KOPT-K1 (cell line): ENCODE measurements around the gene DGKH.
"Not testable (repeated sequence)": the region's sequence is repeated elsewhere in the genome, so short reads cannot be mapped to it uniquely, and the experiment has no call there.

Experiments used
- H3K27ac ChIP-seq: fragments of 200-600 bp; sonication (generic); 2 replicates; pipeline ENCODE4 v1.5.1; 2016; ENCODE audit warnings: antibody characterized with exemption, mild to moderate bottlenecking, low read depth, low read length; ENCODE audit not compliant: poor library complexity, severe bottlenecking
- H3K36me3 ChIP-seq: fragments of 200-600 bp; sonication (generic); 2 replicates; pipeline ENCODE4 v1.5.1; 2017; ENCODE audit warnings: antibody characterized with exemption, mild to moderate bottlenecking, low read length, moderate library complexity; ENCODE audit not compliant: insufficient read depth
- H3K9me3 ChIP-seq: fragments of 200-600 bp; sonication (generic); 2 replicates; pipeline ENCODE4 v1.5.1; 2017; ENCODE audit warnings: antibody characterized with exemption, low read length, mild to moderate bottlenecking; ENCODE audit not compliant: insufficient read depth, poor library complexity, severe bottlenecking

DGKH gene

GRCh38 chr13:42054798-42055499 lies 6.5 kb downstream of the DGKH start:
- Histone ChIP-seq H3K36me3 (no peaks in the 10 kb centered on the region), H3K27ac (no peak overlapping the region), H3K9me3 (no peaks in the 10 kb centered on the region)

GRCh38 chr13:42055500-42056085 lies 7.1 kb downstream of the DGKH start:
- no peaks in the 10 kb centered on the region for H3K36me3 ChIP-seq
- H3K27ac ChIP-seq: no peak overlapping the region
- H3K9me3 ChIP-seq: no peaks in the 10 kb centered on the region

- H3K27ac ChIP-seq: no peak overlapping the region
- H3K36me3 ChIP-seq: no peaks in the 10 kb centered on the region
- H3K9me3 ChIP-seq: no peaks in the 10 kb centered on the region
These were observed 7.7 kb downstream of the DGKH start for GRCh38 chr13:42056146-42056545.

GRCh38 chr13:42056583-42056982 lies 8.1 kb downstream of the DGKH start:
- Histone ChIP-seq H3K9me3 (no peaks in the 10 kb centered on the region), H3K36me3 (no peaks in the 10 kb centered on the region), H3K27ac (no peak overlapping the region)

- H3K36me3 ChIP-seq: no peaks in the 10 kb centered on the region
- no peaks in the 10 kb centered on the region for H3K9me3 ChIP-seq
- H3K27ac ChIP-seq: no peak overlapping the region
These were observed 9.6 kb downstream of the DGKH start for GRCh38 chr13:42057918-42058530.

DNA sequence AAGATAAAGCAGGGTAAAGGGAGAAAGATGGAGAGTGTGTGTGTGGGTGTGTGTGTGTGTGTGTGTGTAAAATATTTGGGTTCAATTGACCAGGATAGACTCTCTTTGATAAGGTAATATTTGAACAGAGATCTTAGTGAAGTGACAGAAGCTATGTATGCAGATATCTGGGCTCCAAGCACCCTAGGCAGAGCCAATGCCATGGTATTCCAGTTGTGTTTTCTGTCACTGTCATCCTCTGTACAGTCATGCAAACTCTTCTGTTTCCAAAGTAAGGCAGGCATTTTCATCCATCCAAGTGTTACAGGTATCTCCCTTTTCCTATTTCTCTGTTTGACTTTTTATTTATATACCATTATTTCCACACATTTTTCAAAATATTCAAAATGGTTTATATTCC lies 13.5 kb downstream of the DGKH start:
- H3K36me3 ChIP-seq: no peaks in the 10 kb centered on the region

DNA sequence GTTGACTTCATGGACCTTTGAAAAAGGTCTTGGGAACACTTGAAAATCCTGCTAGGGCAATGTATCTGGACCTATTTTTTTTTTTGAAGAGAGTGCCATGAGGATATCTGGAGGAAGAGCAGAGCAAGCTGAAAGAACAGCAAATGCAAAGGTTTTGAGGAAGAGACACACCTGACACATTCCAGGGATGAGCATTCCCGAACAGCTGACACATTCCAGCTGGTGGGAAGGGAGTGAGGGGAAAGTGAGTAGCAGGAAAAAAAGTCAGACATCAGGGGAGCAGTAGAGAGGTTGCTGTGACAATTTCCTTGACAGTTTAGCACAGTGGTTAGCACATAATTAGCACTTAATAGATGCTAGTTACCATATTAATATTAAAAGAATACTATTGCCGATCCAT lies 14.7 kb downstream of the DGKH start:
- H3K9me3 ChIP-seq: no peaks in the 10 kb centered on the region
- H3K27ac ChIP-seq: no peak overlapping the region
- H3K36me3 ChIP-seq: no peaks in the 10 kb centered on the region

More for the DNA sequence above, 13.5 kb downstream of the DGKH start:
- no peak overlapping the region for H3K27ac ChIP-seq
- H3K9me3 ChIP-seq: no peaks in the 10 kb centered on the region

GRCh38 chr13:42064259-42064658 lies 15.8 kb downstream of the DGKH start:
- Histone ChIP-seq H3K36me3 (no peaks in the 10 kb centered on the region), H3K9me3 (no peaks in the 10 kb centered on the region), H3K27ac (no peak overlapping the region)

DNA sequence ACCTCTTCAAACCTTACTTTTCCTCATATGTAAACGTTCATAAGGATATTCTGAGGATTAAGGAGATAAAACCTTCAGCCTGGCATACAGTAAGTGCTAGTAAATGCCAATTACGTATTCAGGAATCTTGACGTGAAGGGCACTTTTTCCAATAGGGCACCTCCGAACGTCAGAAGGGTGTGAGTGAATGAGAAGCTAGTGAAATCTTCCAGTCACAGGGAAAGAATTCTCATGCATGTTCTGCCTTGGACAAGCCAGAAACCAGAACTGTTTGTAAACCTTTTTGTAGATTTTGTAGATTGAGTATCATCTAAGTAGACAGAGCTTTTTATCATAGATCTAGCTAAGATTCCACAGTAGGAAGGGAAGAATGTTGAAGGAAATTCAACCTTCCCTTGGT lies 16.5 kb downstream of the DGKH start:
- H3K36me3 ChIP-seq: no peaks in the 10 kb centered on the region
- no peak overlapping the region for H3K27ac ChIP-seq
- no peaks in the 10 kb centered on the region for H3K9me3 ChIP-seq

GRCh38 chr13:42065414-42065813 lies 17.0 kb downstream of the DGKH start:
- Histone ChIP-seq H3K27ac (no peak overlapping the region), H3K9me3 (no peaks in the 10 kb centered on the region), H3K36me3 (no peaks in the 10 kb centered on the region)

GRCh38 chr13:42066542-42066941 lies 18.1 kb downstream of the DGKH start:
- Histone ChIP-seq H3K36me3 (no peaks in the 10 kb centered on the region), H3K9me3 (no peaks in the 10 kb centered on the region), H3K27ac (no peak overlapping the region)

GRCh38 chr13:42068886-42069285 lies 20.4 kb downstream of the DGKH start:
- Histone ChIP-seq H3K27ac (no peak overlapping the region), H3K9me3 (no peaks in the 10 kb centered on the region), H3K36me3 (no peaks in the 10 kb centered on the region)

- H3K9me3 ChIP-seq, H3K27ac ChIP-seq, H3K36me3 ChIP-seq: not testable (repeated sequence)
These were observed 22.2 kb downstream of the DGKH start for GRCh38 chr13:42070599-42070998.

GRCh38 chr13:42071179-42071578 lies 22.7 kb downstream of the DGKH start:
- H3K27ac ChIP-seq, H3K9me3 ChIP-seq, H3K36me3 ChIP-seq: not testable (repeated sequence)

DNA sequence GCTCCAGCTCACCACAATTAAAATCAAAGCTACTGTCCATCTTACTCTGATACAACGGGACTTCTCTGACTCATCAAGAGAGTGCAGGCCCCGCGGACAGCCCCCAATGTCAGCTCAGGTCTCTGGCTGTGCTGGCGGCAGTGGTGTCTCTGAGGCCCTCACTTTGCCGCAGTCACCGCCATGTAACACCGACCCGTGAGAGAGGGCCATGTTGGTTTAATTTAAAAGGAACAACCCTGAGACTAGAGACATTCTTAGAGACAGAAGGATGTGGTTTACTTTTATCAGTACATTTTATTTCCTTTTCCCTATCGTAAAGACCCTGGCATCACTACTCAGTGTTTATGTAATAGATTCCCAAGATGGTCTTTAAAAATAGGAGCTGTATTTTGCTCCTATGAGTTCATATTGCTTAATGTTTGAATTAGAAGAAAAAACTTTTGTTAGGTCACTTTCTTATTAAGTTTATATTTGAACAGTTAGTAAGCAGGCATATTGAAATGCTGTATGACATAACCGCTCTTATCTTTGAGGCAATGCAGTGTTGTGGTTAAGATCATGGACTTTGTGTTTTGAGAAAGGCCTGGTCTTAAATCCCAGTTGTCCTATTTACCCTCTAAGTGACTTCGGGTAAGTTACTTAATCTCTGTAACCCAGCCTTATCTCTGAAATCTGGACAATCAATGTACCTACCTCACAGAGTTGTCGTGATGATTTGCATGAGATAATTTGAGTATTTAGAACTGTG lies 23.4 kb downstream of the DGKH start:
- no peaks in the 10 kb centered on the region for H3K9me3 ChIP-seq
- H3K36me3 ChIP-seq: no peaks in the 10 kb centered on the region
- H3K27ac ChIP-seq: no peak overlapping the region
